GM06990 (cell line): ENCODE data around the gene JPH3.

Experiments
- DNase-seq: peaks from one replicate; pipeline ENCODE4 v3.0.0-alpha.2; 2011; ENCODE audit not compliant: insufficient read length; ENCODE audit errors: extremely low read depth
- H3K27me3 ChIP-seq: replicated peaks from 2 replicates; pipeline ENCODE4 v1.6.0; 2011; ENCODE audit warnings: low read length; ENCODE audit not compliant: control insufficient read depth, insufficient read depth
- H3K36me3 ChIP-seq: 2 replicates; pipeline ENCODE4 v1.5.1; 2011; ENCODE audit warnings: low read length; ENCODE audit not compliant: control insufficient read depth, insufficient read depth
- H3K4me3 ChIP-seq: replicated peaks from 2 replicates; pipeline ENCODE4 v1.5.1; 2011; ENCODE audit warnings: low read depth, mild to moderate bottlenecking, control low read depth, low read length
- TF ChIP-seq, protein P1 (sequence below): IDR thresholded peaks from 2 replicates; pipeline ENCODE4 v1.5.1; 2011; ENCODE audit warnings: low read length, control low read depth, mild to moderate bottlenecking, inconsistent platforms; ENCODE audit not compliant: insufficient read depth, poor library complexity, severe bottlenecking

Gene JPH3

DNA sequence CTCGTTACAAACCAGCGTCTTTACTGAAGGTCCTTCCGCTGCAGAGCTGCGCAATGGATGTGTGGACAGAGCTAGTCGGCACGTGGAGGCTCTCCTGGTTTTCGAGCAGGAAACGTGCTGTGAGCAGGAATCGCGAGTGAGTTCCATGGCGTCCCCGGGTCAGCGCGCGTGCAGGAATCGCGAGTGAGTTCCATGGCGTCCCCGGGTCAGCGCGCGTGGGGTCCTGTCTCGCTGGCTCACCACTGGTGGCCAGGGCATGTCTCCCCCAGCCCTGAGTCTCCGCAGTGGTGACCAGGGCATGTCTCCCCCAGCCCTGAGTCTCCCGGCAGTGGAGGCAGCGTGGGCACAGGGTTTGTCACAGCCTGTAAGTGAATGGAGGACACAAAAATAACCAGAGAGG lies 100.8 kb downstream of the JPH3 start:
- no peak overlapping the region for H3K4me3 ChIP-seq
- peaks cover 15% of the 10 kb centered on the region for H3K36me3 ChIP-seq
- H3K27me3 ChIP-seq = no peaks in the 10 kb centered on the region
- TF ChIP-seq, protein P1, sequence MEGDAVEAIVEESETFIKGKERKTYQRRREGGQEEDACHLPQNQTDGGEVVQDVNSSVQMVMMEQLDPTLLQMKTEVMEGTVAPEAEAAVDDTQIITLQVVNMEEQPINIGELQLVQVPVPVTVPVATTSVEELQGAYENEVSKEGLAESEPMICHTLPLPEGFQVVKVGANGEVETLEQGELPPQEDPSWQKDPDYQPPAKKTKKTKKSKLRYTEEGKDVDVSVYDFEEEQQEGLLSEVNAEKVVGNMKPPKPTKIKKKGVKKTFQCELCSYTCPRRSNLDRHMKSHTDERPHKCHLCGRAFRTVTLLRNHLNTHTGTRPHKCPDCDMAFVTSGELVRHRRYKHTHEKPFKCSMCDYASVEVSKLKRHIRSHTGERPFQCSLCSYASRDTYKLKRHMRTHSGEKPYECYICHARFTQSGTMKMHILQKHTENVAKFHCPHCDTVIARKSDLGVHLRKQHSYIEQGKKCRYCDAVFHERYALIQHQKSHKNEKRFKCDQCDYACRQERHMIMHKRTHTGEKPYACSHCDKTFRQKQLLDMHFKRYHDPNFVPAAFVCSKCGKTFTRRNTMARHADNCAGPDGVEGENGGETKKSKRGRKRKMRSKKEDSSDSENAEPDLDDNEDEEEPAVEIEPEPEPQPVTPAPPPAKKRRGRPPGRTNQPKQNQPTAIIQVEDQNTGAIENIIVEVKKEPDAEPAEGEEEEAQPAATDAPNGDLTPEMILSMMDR = no peak
- no peak for DNase-seq

DNA sequence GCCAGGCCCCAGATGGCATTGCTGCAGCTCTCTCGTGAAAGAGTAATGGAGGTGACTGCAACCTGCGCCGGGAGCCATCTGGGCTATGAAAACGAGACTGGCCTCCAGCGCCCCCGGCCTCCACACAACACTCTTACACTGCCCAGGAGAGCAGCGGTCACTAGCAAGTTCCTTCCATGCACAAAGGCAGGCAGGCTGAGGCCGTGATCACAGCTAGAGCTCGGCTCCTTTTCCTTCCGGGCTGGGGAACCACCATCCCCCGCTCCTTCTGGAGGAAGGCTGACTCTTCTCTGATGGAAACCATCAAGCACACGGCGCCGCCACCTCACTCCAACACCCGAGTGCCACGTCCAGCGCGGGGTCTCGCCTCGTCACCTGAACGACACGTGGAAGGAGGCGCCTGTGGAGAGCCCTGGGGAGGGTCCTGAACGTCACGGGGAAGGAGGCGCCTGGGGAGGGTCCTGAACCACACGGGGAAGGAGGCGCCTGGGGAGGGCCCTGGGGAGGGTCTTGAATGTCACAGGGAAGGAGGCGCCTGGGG lies 101.6 kb downstream of the JPH3 start:
- no peak overlapping the region for H3K4me3 ChIP-seq
- H3K27me3 ChIP-seq = no peaks in the 10 kb centered on the region
- TF ChIP-seq, protein P1 = no peak
- H3K36me3 ChIP-seq = peaks cover 17% of the 10 kb centered on the region
- no peak for DNase-seq

DNA sequence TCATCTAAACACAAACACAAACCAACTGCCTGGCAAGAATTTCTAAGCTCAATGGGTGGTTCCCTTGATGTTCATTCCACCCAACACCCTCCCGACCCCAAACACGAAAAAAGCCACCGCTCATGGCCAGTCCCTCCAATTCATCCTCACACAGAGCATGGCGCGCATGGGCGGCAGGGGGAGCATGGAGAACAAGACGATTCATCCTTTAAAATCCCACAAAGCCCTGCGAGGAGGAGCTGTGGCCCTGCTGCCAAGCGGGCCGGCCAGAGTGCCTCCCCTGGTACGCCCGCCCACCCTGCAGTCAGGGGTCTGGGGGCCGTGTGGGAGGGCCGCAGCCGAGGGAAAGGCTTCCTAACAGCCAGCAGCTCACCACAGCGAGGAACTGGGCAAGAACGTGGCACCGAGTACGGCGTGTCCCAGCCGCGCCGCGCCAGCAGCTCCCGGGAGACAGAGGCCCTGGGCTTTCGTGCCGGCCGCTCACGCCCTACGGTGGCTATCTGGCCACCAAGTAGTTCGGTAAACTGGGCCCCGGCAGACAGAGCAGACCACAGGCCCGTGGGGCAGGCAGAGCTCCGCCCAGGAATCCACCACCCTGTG lies 102.5 kb downstream of the JPH3 start:
- no peak for DNase-seq
- TF ChIP-seq, protein P1 = no peak
- Histone ChIP-seq H3K36me3 (peaks cover 27% of the 10 kb centered on the region), H3K4me3 (no peak overlapping the region), H3K27me3 (no peaks in the 10 kb centered on the region)

DNA sequence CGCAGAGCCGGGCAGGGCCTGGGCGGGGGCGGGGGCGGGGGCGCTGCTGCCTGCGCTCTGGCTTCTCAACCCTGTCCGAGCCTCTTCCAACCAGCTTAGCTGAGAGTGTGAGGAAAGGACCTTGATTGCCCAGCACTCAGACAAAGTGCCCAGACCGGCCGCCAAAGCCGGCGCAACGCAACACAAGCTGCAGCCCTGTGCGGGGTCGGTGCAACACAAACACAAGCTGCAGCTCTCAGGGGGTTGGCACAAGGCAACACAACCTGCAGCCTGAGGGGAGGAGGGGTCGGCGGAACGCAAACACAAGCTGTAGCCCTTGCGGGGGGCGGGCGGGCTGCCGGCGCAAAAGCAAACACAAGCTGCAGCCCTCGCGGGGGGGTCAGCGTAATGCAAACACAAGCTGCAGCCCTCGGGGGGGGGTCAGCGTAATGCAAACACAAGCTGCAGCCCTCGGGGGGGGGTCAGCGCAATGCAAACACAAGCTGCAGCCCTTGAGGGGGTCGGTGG lies 103.5 kb downstream of the JPH3 start:
- TF ChIP-seq, protein P1 = no peak
- H3K36me3 ChIP-seq = peaks cover 34% of the 10 kb centered on the region
- H3K4me3 ChIP-seq = no peak overlapping the region
- H3K27me3 ChIP-seq = no peaks in the 10 kb centered on the region
- no peak for DNase-seq

DNA sequence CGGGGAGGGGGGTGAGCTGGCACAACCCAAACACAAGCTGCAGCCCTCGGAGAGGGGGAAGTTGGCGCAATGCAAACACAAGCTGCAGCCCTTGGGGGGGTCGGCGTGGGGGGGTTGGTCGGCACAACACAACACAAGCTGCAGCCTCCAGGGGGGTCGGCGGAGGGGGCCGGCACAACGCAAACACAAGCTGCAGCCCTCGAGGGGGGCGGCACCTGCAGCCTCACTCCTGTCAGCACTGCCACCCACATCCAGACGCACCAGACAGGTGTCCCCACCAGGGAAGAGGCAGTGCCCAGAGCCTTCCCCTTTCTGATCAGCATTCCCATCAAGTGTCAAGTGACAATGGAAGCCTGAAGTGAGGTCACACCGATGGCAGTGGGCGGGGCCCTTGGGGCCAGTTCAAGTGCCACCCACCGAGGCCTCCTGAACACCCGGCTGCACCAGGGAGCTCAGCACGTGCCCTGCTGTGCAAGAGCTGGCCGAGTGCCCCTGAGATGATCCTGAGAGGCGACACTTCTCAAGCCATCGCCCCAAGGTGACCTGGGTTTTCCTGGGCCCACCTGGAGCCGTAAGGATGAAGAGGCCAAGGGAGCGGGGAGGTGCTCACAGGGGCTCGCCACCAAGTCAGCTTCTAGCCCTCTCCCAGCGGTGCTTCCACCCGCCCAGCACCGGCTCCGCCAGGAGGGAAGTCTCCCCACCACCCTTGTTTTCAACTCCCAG lies 104.1 kb downstream of the JPH3 start:
- TF ChIP-seq, protein P1 = no peak
- H3K27me3 ChIP-seq = no peaks in the 10 kb centered on the region
- no peak for DNase-seq
- no peak overlapping the region for H3K4me3 ChIP-seq
- peaks cover 36% of the 10 kb centered on the region for H3K36me3 ChIP-seq
